Dedifferentiated amniotic fluid mesenchymal stem cell (primary cell): ENCODE results near the gene POLR1D.

Experiments
- DNase-seq: peaks from one replicate; pipeline ENCODE4 v3.0.0-alpha.2; 2016; ENCODE audit errors: extremely low spot score

Gene POLR1D

DNA sequence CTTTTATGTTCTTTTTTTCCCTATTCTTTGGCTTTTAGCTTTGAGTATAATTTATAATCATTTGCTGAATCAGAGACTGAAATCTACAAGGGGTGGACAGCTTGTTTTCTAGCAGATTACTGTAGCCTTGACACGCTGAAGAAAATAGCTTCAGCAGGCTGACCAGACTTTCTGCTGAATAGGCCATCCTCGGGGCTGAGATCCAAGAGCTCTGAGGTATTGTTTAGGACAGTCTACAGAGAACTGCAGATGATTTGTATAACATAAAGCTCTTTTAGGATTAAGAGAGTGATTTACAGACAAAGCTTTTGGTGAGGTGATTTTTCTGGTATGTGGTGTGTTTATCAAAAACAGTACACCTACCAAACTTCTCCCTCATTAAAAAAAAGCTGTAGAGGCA lies 16.8 kb downstream of the POLR1D start:
- peak; percentile 19 for DNase-seq

GRCh38 chr13:27639186-27639585 lies 17.5 kb downstream of the POLR1D start:
- DNase-seq, result no peak

GRCh38 chr13:27641711-27642502 lies 20.2 kb downstream of the POLR1D start:
- DNase-seq, result no peak

GRCh38 chr13:27643334-27644132 lies 21.8 kb downstream of the POLR1D start:
- DNase-seq, result no peak

DNA sequence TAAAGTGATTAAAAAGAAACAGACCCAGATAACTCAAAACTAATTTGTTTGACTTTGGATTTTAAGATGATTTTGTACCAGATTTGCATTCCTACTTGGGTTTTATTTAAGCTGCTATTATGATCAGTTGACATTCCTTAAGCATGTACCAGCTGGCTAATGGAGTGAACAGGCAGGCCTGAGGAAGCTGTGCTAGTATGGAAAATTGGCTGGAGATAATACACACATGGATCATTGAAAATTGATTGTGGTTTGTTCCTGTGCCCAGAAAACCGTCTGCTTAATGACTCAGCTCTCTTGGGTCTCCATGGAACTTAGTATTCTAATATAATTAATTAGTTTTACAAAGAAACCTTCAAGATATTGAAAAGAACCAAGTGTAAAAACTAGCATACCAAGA lies 22.6 kb downstream of the POLR1D start:
- DNase-seq, result peak; percentile 63

DNA sequence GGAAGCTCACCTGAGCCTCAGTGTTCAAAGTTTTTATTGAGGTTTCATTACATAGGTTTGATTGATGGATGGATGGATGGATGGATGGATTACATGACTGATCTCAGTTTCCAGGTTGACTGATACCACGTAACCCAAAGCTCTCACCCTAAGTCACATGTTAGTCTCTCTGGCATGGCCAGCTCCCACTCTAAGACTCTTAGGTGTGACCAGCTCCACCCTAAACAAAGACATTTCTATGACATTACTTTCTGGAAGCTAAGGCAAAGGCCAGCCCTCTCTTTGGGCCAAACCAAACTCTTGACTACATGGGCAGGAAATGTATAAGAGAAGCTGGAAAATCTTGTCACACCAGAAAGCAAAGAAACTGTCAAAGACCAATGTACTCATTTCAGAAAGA lies 28.6 kb downstream of the POLR1D start:
- no peak for DNase-seq

DNA sequence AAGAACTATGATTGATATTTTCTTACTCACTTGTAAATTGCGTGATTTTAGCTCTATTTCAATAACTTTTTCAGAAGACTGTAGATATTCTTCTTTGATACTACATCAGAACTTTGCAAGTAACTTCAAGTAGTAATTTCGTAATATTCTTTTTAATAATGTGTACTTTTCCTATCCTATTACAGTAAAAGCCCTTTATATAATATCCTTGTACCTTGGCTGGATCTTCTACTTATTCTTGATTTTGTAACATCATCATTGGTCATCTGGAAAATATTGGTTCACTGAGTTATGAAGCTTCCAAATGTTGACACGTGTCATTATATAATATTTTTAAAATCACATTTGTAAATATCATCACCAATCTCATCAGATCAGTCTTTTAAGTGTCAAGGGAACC lies 32.4 kb downstream of the POLR1D start:
- DNase-seq, result no peak

GRCh38 chr13:27654816-27655215 lies 33.1 kb downstream of the POLR1D start:
- no peak for DNase-seq

DNA sequence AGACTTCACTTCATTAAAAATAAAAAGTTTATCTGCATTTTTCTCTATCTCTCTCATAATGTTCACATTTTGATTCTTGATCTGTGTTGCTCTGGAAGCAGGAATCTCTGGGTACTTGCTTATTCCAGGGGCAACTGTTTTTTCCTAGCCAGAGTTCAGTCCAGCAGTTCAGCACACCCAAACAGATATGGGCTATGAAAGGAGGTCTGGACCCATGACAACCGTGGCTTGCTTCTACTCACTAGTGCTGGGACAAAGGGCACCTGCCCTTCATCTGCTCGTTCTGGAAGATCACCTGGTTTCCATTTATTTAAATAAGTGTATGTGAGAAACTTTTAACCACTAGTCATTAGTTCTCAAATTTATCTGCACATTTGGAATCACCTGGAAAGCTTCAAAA lies 36.0 kb downstream of the POLR1D start:
- no peak for DNase-seq

DNA sequence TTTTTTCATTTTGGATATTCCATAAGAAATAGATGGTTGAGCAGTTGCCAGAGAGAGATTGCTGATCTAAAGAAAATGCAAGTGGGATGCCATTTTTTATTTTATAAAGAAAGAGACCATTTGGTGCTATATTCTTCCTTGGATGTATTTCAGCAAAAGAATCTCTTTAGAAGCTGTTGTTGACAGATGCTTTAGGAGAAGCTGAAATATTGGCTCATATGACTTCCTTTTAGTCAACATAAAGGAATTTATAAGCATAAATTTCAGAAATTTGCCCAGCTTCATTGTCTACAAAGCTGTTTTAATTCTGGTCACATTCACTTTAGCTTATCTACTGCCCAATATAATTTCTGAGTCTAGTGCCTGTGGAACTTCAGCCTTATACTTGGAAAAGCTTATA lies 36.9 kb downstream of the POLR1D start:
- DNase-seq, result peak; percentile 39

DNA sequence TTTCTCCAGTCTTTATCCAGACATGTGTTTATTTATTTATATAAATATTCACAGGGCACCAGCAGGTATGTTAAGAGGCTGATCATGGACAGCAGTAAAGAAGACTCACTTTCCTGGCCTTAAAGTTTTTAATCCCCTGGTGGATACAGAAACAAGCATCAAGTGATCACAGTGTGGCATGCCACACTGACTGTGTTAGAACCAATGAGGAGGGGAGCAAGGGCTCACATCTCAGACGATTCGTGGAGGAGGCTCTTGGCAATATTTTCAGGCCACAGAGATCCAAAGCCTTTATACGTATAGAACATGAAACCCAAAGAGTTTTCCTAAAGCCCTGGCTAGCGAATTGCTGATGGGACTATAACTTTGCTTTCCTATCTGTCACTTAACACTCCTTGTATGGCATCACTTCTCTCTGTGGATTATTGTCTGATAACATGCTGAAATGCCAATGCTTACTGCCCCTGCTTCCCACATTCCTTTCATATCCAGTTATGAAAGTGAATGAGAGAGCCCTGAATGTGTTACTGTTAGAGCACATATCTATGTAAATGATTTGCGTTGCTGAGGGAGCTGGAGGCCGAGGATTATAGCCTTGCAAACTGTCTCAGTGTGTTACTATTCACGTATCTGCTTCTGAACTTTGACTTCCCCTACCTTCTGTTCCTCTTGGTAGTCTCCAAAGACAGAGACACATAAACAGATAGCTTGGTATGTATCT lies 37.6 kb downstream of the POLR1D start:
- DNase-seq, result no peak

- no peak for DNase-seq
These were observed 38.8 kb downstream of the POLR1D start for GRCh38 chr13:27660511-27660910.

- no peak for DNase-seq
These were observed 39.3 kb downstream of the POLR1D start for GRCh38 chr13:27661017-27661416.

- DNase-seq, result no peak
These were observed 41.2 kb downstream of the POLR1D start for GRCh38 chr13:27662738-27663470.

- DNase-seq, result no peak
These were observed 42.3 kb downstream of the POLR1D start for GRCh38 chr13:27663947-27664346.

DNA sequence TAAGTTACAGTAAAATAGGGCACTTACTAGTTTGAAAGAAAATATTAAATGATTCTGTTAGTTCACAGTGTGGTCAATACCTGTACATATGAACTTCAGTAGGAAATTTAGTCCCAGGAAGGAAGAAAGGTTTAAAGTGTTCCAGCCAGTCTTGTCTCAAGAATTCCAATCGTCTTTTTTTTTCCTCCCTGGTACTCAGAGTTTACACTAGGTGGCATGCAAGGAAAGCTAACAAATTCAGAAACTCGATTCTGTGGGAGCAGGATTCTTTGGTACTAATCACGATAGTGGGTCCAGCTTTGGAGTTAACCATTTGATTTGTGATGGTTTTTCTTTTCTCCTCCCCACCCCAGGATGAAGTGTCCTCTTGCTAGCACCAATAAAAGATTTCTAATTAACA lies 43.6 kb downstream of the POLR1D start:
- DNase-seq, result no peak

DNA sequence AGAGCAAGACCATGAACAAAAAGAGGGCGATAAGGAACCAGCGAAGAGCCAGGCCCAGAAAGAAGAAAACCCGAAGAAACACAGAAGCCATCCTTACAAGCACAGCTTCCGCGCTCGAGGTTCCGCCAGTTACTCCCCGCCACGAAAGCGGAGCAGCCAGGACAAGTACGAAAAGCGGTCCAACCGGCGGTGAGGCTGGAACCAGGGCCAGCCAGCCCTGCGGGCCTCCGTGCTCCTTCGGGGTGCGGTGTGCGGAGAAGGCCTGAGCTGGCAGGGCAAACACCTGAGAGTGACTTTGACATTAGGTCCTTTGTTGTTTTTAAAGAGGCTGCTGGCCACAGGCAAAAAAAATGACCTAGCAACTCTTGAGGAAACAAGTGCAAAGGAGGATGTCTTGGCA lies 44.1 kb downstream of the POLR1D start:
- no peak for DNase-seq

- no peak for DNase-seq
These were observed 45.3 kb downstream of the POLR1D start for GRCh38 chr13:27666951-27667350.

DNA sequence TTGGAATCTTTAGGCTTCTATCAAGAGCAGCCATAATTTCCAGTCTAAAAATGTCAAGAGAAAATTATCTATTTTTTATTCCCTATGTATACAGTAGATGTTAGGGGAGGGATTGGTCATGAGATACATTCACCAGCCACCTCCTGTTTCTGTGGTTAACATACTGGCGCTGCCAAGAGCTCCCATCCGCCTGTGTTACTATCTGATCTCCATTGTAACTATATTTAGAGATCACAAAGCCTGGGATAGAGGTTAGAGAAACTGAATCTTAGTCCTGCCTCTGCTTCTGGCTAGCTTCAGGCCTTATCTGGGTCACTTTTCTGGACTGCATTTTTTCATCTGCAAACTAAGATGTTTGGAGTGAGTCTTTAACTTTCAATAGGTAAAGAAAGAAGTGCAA lies 46.3 kb downstream of the POLR1D start:
- DNase-seq, result no peak

- DNase-seq, result no peak
These were observed 49.2 kb downstream of the POLR1D start for GRCh38 chr13:27670861-27671260.

DNA sequence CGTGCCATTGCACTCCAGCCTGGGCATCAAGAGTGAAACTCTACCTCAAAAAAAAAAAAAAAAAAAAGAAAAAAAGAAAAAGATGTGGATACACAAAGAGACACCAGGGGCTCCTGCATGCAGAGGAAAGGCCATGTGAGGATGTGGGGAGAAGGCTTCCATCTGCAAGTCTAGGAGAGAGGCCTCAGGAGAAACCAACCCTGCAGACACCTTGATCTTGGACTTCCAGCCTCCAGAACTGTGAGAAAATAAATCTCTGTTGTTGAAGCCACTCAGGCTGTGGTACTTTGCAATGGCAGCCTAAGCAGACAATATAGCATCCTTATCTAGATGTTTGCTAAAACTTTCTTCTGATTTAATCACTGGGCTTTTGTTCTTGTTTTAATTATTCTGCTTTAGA lies 50.3 kb downstream of the POLR1D start:
- no peak for DNase-seq
